Upper lobe of right lung (tissue), 1 donor: Measurements from ENCODE around the gene IGFL3. TPM values are rescaled to one million over a fixed set of nuclear protein-coding genes. Genes with fewer than 3 reads are reported as not detected.
"Not testable (repeated sequence)": the region's sequence is repeated elsewhere in the genome, so short reads cannot be mapped to it uniquely, and the experiment has no call there.

Experiments used
- ATAC-seq: fragments of 200-7000 bp; cut with Tn5 transposase; one replicate; pipeline ENCODE4 v1.9.1; 2020; ENCODE audit warnings: mild to moderate bottlenecking, moderate library complexity
- DNase-seq: peaks from one replicate; pipeline ENCODE4 v3.0.0-alpha.2; 2020
- H3K27ac ChIP-seq: fragments of 200-600 bp; one replicate; pipeline ENCODE4 v1.8.0; 2022
- H3K27me3 ChIP-seq: fragments of 200-600 bp; one replicate; pipeline ENCODE4 v1.8.0; 2022; ENCODE audit warnings: mild to moderate bottlenecking
- H3K36me3 ChIP-seq: fragments of 200-600 bp; one replicate; pipeline ENCODE4 v1.8.0; 2022
- H3K4me1 ChIP-seq: fragments of 200-600 bp; one replicate; pipeline ENCODE4 v1.8.0; 2022
- H3K4me3 ChIP-seq: fragments of 200-600 bp; one replicate; pipeline ENCODE4 v1.8.0; 2022; ENCODE audit warnings: mild to moderate bottlenecking
- H3K9me3 ChIP-seq: fragments of 200-600 bp; one replicate; pipeline ENCODE4 v1.8.0; 2022
- intact Hi-C: fragments of 100-400 bp; cut with DNase I; formaldehyde crosslinking; loops from one replicate; pipeline ENCODE4 v1.11.0; 2022
- total RNA-seq: library from RNA; stranded (reverse); fragmentation: NEBNext Ultra II Directional; extraction: Animal tissue kit (Norgen Biotek cat#: 25700); gene quantifications from one replicate; pipeline ENCODE4 v1.2.1, GENCODE V29; 2021
- TF ChIP-seq, protein P1 (sequence below): fragments of 200-600 bp; IDR thresholded peaks from one replicate; pipeline ENCODE4 v1.8.0; 2022; ENCODE audit warnings: antibody characterized with exemption
- donor health status: DM: no; HTN: yes; CAD: no; lungs with severe emphysema.

IGFL3 gene
- total RNA-seq, 1 donor from 2014 or later, result not detected

- no peak for DNase-seq
- no peaks in the 10 kb centered on the region for H3K9me3 ChIP-seq
- no peak for ATAC-seq
- intact Hi-C loops, result loop anchor here (10.0 kb wide), 1 partner anchor 104 kb away; no protein-coding TSS in a partner anchor
- H3K27ac ChIP-seq, result no peak overlapping the region
- H3K4me3 ChIP-seq, result no peak overlapping the region
- no peaks in the 10 kb centered on the region for H3K36me3 ChIP-seq
- TF ChIP-seq, protein P1, sequence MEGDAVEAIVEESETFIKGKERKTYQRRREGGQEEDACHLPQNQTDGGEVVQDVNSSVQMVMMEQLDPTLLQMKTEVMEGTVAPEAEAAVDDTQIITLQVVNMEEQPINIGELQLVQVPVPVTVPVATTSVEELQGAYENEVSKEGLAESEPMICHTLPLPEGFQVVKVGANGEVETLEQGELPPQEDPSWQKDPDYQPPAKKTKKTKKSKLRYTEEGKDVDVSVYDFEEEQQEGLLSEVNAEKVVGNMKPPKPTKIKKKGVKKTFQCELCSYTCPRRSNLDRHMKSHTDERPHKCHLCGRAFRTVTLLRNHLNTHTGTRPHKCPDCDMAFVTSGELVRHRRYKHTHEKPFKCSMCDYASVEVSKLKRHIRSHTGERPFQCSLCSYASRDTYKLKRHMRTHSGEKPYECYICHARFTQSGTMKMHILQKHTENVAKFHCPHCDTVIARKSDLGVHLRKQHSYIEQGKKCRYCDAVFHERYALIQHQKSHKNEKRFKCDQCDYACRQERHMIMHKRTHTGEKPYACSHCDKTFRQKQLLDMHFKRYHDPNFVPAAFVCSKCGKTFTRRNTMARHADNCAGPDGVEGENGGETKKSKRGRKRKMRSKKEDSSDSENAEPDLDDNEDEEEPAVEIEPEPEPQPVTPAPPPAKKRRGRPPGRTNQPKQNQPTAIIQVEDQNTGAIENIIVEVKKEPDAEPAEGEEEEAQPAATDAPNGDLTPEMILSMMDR, result no peak
- peaks cover 8% of the 10 kb centered on the region for H3K4me1 ChIP-seq
- H3K27me3 ChIP-seq, result peaks cover 43% of the 10 kb centered on the region
Measured at GRCh38 chr19:46080561-46080960, 43.9 kb downstream of the IGFL3 start.

GRCh38 chr19:46079576-46079975 is 44.9 kb downstream of the IGFL3 start:
- Histone ChIP-seq H3K4me1 (peaks cover 8% of the 10 kb centered on the region), H3K36me3 (no peaks in the 10 kb centered on the region), H3K9me3 (no peaks in the 10 kb centered on the region), H3K27me3 (peaks cover 53% of the 10 kb centered on the region), H3K27ac (no peak overlapping the region), H3K4me3 (no peak overlapping the region)
- DNase-seq, result no peak
- no peak for ATAC-seq
- TF ChIP-seq, protein P1, result no peak
- intact Hi-C loops, result no loop called here

- H3K4me3 ChIP-seq, H3K4me1 ChIP-seq, H3K36me3 ChIP-seq, DNase-seq, H3K9me3 ChIP-seq, H3K27ac ChIP-seq, intact Hi-C loops: not testable (repeated sequence)
- TF ChIP-seq, protein P1, result peak; percentile 40
- ATAC-seq, result peak; percentile 81
- peaks cover 61% of the 10 kb centered on the region for H3K27me3 ChIP-seq
Measured at GRCh38 chr19:46078573-46079332, 45.7 kb downstream of the IGFL3 start.

DNA sequence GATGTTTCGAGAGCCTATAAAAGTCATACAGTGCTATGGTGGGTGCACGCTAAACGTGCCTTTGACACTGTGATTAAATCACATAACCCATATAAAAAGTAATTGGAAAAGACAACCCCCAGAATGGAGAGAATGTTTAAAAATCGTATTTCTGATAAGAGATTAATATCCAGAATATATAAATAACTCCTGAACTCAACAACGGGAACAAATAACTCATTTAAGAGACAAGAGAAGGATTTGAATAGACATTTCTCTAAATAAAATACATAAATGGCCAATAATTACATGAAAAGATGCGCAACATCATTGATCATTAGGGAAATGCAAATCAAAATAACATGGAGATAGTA is 46.7 kb downstream of the IGFL3 start:
- no peak overlapping the region for H3K27ac ChIP-seq
- H3K9me3 ChIP-seq, result no peaks in the 10 kb centered on the region
- DNase-seq (no peak), ATAC-seq (no peak)
- H3K27me3 ChIP-seq, result peaks cover 64% of the 10 kb centered on the region
- TF ChIP-seq, protein P1, result no peak
- H3K4me3 ChIP-seq, result no peak overlapping the region
- peaks cover 8% of the 10 kb centered on the region for H3K4me1 ChIP-seq
- H3K36me3 ChIP-seq, result no peaks in the 10 kb centered on the region
- intact Hi-C loops, result no loop called here

GRCh38 chr19:46076951-46077814 is 47.3 kb downstream of the IGFL3 start:
- H3K9me3 ChIP-seq, result no peaks in the 10 kb centered on the region
- no peak for DNase-seq
- ATAC-seq, result peak; percentile 83
- no peak overlapping the region for H3K4me3 ChIP-seq
- intact Hi-C loops, result no loop called here
- no peaks in the 10 kb centered on the region for H3K36me3 ChIP-seq
- TF ChIP-seq, protein P1, result peak; percentile 63
- peaks cover 8% of the 10 kb centered on the region for H3K4me1 ChIP-seq
- no peak overlapping the region for H3K27ac ChIP-seq
- H3K27me3 ChIP-seq, result peaks cover 65% of the 10 kb centered on the region
